GM23248 (cell line): ENCODE results near the gene SPEF2. TPM values are rescaled to one million over a fixed set of nuclear protein-coding genes. Genes with fewer than 3 reads are reported as not detected.

Experiments used
- DNase-seq: peaks from one replicate; pipeline ENCODE4 v3.0.0-alpha.2; 2015
- H2AFZ ChIP-seq: fragments of 200-600 bp; sonication (generic); 2 replicates; pipeline ENCODE4 v1.6.1; 2016; ENCODE audit warnings: antibody characterized with exemption
- H3F3A ChIP-seq: fragments of 200-600 bp; sonication (generic); 2 replicates; pipeline ENCODE4 v1.6.1; 2016; ENCODE audit warnings: mild to moderate bottlenecking, antibody characterized with exemption, mixed run types; ENCODE audit not compliant: insufficient read depth
- H3K27ac ChIP-seq: fragments of 200-600 bp; sonication (generic); 2 replicates; pipeline ENCODE4 v1.5.1; 2016; ENCODE audit warnings: mild to moderate bottlenecking
- H3K27me3 ChIP-seq: fragments of 200-600 bp; sonication (generic); replicated peaks from 2 replicates; pipeline ENCODE4 v1.6.1; 2016; ENCODE audit warnings: mild to moderate bottlenecking; ENCODE audit not compliant: insufficient read depth
- H3K36me3 ChIP-seq: fragments of 200-600 bp; sonication (generic); 2 replicates; pipeline ENCODE4 v1.6.1; 2016; ENCODE audit warnings: low read depth, mild to moderate bottlenecking
- H3K4me1 ChIP-seq: fragments of 200-600 bp; sonication (generic); 2 replicates; pipeline ENCODE4 v1.6.1; 2016; ENCODE audit warnings: mild to moderate bottlenecking; ENCODE audit not compliant: insufficient read depth
- H3K4me2 ChIP-seq: fragments of 200-600 bp; sonication (generic); one replicate; pipeline ENCODE4 v1.6.1; 2016; ENCODE audit warnings: mild to moderate bottlenecking; ENCODE audit not compliant: unreplicated experiment
- H3K4me3 ChIP-seq: fragments of 200-600 bp; sonication (generic); 2 replicates; pipeline ENCODE4 v1.5.1; 2016; ENCODE audit warnings: mild to moderate bottlenecking
- H3K79me2 ChIP-seq: fragments of 200-600 bp; sonication (generic); 2 replicates; pipeline ENCODE4 v1.6.1; 2016; ENCODE audit warnings: mild to moderate bottlenecking; ENCODE audit not compliant: insufficient read depth
- H3K9ac ChIP-seq: fragments of 200-600 bp; sonication (generic); 2 replicates; pipeline ENCODE4 v1.6.1; 2016; ENCODE audit warnings: mild to moderate bottlenecking
- H3K9me2 ChIP-seq: fragments of 200-600 bp; sonication (generic); 2 replicates; pipeline ENCODE4 v1.6.1; 2016; ENCODE audit warnings: mixed run types, mild to moderate bottlenecking, moderate library complexity; ENCODE audit not compliant: insufficient read depth
- H3K9me3 ChIP-seq: fragments of 200-600 bp; sonication (generic); one replicate; pipeline ENCODE4 v1.6.1; 2017; ENCODE audit warnings: low read depth
- H4K20me1 ChIP-seq: fragments of 200-600 bp; sonication (generic); 2 replicates; pipeline ENCODE4 v1.6.0; 2016; ENCODE audit not compliant: insufficient read depth
- EZH2 ChIP-seq: fragments of 200-600 bp; sonication (generic); IDR thresholded peaks from 2 replicates; pipeline ENCODE4 v1.6.1; 2018; ENCODE audit warnings: antibody characterized with exemption, mild to moderate bottlenecking; ENCODE audit not compliant: insufficient read depth, poor library complexity, severe bottlenecking
- EZH2phosphoT487 ChIP-seq: fragments of 200-600 bp; sonication (generic); IDR thresholded peaks from 2 replicates; pipeline ENCODE4 v1.6.1; 2018; ENCODE audit warnings: antibody characterized with exemption, moderate library complexity, mild to moderate bottlenecking, low read depth; ENCODE audit not compliant: insufficient read depth
- WGBS, 2 experiments: methylation state at CpG; one replicate each; pipeline ENCODE4 v1.1.6; 2015 to 2017; ENCODE audit warnings: low lambda C conversion rate in 2 of 2, low coverage in 1 of 2; ENCODE audit errors: missing lambda C conversion rate in 2 of 2; 5-methylcytosine and 5-hydroxymethylcytosine counted together
- in situ Hi-C: fragments of 300-500 bp; cut with MboI; formaldehyde crosslinking; loops from 2 replicates; pipeline ENCODE4 v1.15.0; 2020
- polyA plus RNA-seq: library from polyadenylated mRNA; unstranded; fragments of >200 nt; fragmentation: Nextera tagmentation; extraction: Ambion mirVana; gene quantifications from 2 replicates; pipeline ENCODE4 v1.2.1, GENCODE V29; 2016
- total RNA-seq: library from RNA; depleted of rRNA; stranded (reverse); fragments of >200 nt; shearing (Covaris generic); gene quantifications from 2 replicates; pipeline ENCODE4 v1.2.3, GENCODE V29; 2014

Gene SPEF2
- total and polyA plus RNA-seq, 2 experiments from 2014 or later, result 5.3 to 6.7 TPM

- no peak for DNase-seq
- Histone ChIP-seq H3K9ac (no peak overlapping the region), H3K4me2 (no peak overlapping the region), H2AFZ (peak overlapping the region; percentile 22; the same call in 1 of the 2 replicates), H3K4me1 (peaks cover 13% of the 10 kb centered on the region; the same call in 1 of the 2 replicates), H3K4me3 (no peak overlapping the region), H4K20me1 (no peaks in the 10 kb centered on the region), H3K79me2 (no peaks in the 10 kb centered on the region), H3K27ac (no peak overlapping the region), H3K9me2 (no peaks in the 10 kb centered on the region), H3K36me3 (no peaks in the 10 kb centered on the region), H3F3A (peaks cover 12% of the 10 kb centered on the region), H3K9me3 (no peaks in the 10 kb centered on the region), H3K27me3 (no peaks in the 10 kb centered on the region)
- no peak for TF ChIP-seq EZH2
- TF ChIP-seq EZH2phosphoT487, result no peak
- in situ Hi-C loops, result no loop called here
- 73 to 76% methylated on average over 6 of the region's 6 CpGs for WGBS, 2 experiments
Measured at GRCh38 chr5:35849860-35850259, 232.2 kb downstream of the SPEF2 start.

GRCh38 chr5:35850967-35851680, 233.5 kb downstream of the SPEF2 start:
- Histone ChIP-seq H3K79me2 (no peaks in the 10 kb centered on the region), H3K4me1 (peaks cover 24% of the 10 kb centered on the region), H3K9me2 (no peaks in the 10 kb centered on the region), H3K9me3 (no peaks in the 10 kb centered on the region), H3K27ac (no peak overlapping the region), H3K4me2 (peak overlapping the region; percentile 90), H3K27me3 (no peaks in the 10 kb centered on the region), H3F3A (peaks cover 22% of the 10 kb centered on the region), H3K36me3 (no peaks in the 10 kb centered on the region), H2AFZ (peak overlapping the region; percentile 84), H3K9ac (peak overlapping the region; percentile 46), H4K20me1 (no peaks in the 10 kb centered on the region), H3K4me3 (peak overlapping the region; percentile 73)
- in situ Hi-C loops, result no loop called here
- TF ChIP-seq EZH2, result no peak
- TF ChIP-seq EZH2phosphoT487, result no peak
- 13 to 17% methylated on average over 8 of the region's 8 CpGs for WGBS, 2 experiments
- DNase-seq, result peak; percentile 77

DNA sequence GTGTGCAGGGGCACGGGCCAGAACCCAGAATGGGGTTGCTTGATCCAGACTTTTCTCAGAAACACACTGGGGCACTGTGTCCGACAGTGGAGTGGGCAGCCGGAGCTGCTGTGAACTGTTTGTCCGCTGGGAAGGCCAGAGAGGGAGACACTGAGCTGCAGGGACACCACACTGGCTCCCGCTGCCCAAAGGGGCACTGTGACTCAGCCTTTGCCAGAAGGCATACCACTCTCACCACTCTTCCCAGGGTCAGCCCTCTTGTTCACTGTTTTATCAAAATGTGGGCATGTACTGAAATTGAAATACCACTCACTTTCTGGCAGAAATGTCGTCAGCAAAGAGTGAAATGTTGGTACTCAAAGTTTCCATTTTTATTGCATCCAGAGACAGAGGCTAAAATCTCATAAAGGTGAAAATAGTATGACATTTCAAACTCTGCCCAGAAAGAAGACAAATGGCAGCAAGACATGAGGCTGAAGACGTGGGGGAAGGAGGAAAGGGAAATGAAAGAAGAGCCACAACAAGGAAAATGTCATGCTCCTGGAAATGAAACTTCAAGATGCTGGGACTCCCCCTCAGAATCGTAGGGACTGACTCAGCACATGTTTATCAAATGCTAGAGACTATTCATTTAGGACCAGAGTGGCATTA, 234.5 kb downstream of the SPEF2 start:
- Histone ChIP-seq H3K9me3 (no peaks in the 10 kb centered on the region), H3K4me2 (peak overlapping the region; percentile 90), H3K4me3 (no peak overlapping the region), H3K4me1 (peaks cover 34% of the 10 kb centered on the region), H2AFZ (no peak overlapping the region), H3K79me2 (no peaks in the 10 kb centered on the region), H3K36me3 (no peaks in the 10 kb centered on the region), H3K9ac (no peak overlapping the region), H3K27ac (no peak overlapping the region), H3K27me3 (no peaks in the 10 kb centered on the region), H3K9me2 (no peaks in the 10 kb centered on the region), H4K20me1 (no peaks in the 10 kb centered on the region), H3F3A (peaks cover 32% of the 10 kb centered on the region)
- WGBS, 2 experiments, result 74% methylated on average over 8 of the region's 8 CpGs
- in situ Hi-C loops, result no loop called here
- no peak for TF ChIP-seq EZH2
- TF ChIP-seq EZH2phosphoT487, result no peak
- DNase-seq, result peak; percentile 15

GRCh38 chr5:35852773-35853172, 235.1 kb downstream of the SPEF2 start:
- Histone ChIP-seq H3K27ac (no peak overlapping the region), H3K4me2 (no peak overlapping the region), H2AFZ (no peak overlapping the region), H3K36me3 (no peaks in the 10 kb centered on the region), H3K4me1 (peaks cover 39% of the 10 kb centered on the region), H3F3A (peaks cover 37% of the 10 kb centered on the region), H3K79me2 (no peaks in the 10 kb centered on the region), H3K27me3 (no peaks in the 10 kb centered on the region), H3K4me3 (no peak overlapping the region), H3K9me2 (no peaks in the 10 kb centered on the region), H3K9ac (no peak overlapping the region), H4K20me1 (no peaks in the 10 kb centered on the region), H3K9me3 (no peaks in the 10 kb centered on the region)
- in situ Hi-C loops, result no loop called here
- no peak for DNase-seq
- no peak for TF ChIP-seq EZH2phosphoT487
- TF ChIP-seq EZH2, result no peak
